Measurements from ENCODE around the gene FHL3.

FHL3 gene

GRCh38 chr1:38015978-38016725, 10.8 kb upstream of the FHL3 start:
- no peak overlapping the region for H3K4me3 ChIP-seq (ENCODE audit: low read length)

GRCh38 chr1:38014724-38015424, 9.6 kb upstream of the FHL3 start:
- DNase-seq (ENCODE audit: low read depth, low spot score) = no peak
- H3K4me3 ChIP-seq (ENCODE audit: low read length) = no peak overlapping the region

More at GRCh38 chr1:38015978-38016725, 10.8 kb upstream of the FHL3 start:
- no peak for DNase-seq (ENCODE audit: low read depth, low spot score)

GRCh38 chr1:38014171-38014570, 8.9 kb upstream of the FHL3 start:
- no peak overlapping the region for H3K4me3 ChIP-seq (ENCODE audit: low read length)
- no peak for DNase-seq (ENCODE audit: low read depth, low spot score)

GRCh38 chr1:38013227-38013622, 7.9 kb upstream of the FHL3 start:
- DNase-seq (ENCODE audit: low read depth, low spot score) = no peak
- peak overlapping the region; percentile 80 for H3K4me3 ChIP-seq (ENCODE audit: low read length)

GRCh38 chr1:38012363-38013226, 7.3 kb upstream of the FHL3 start, which contains the start of gene UTP11:
UTP11 (plus strand) TSS chr1:38012734; CDS start chr1:38012803, 69 bp downstream.
- peak; percentile 98 for DNase-seq (ENCODE audit: low read depth, low spot score)
- H3K4me3 ChIP-seq (ENCODE audit: low read length) = peak within 1 kb of the TSS; percentile 80

- DNase-seq (ENCODE audit: low read depth, low spot score) = no peak
- H3K4me3 ChIP-seq (ENCODE audit: low read length) = no peak overlapping the region
These were observed 4.5 kb upstream of the FHL3 start for GRCh38 chr1:38009841-38010180.

GRCh38 chr1:38009088-38009840, 4.0 kb upstream of the FHL3 start:
- no peak overlapping the region for H3K4me3 ChIP-seq (ENCODE audit: low read length)
- peak; percentile 76 for DNase-seq (ENCODE audit: low read depth, low spot score)

- peak overlapping the region; percentile 63 for H3K4me3 ChIP-seq (ENCODE audit: low read length)
- no peak for DNase-seq (ENCODE audit: low read depth, low spot score)
These were observed 904 bp upstream of the FHL3 start for GRCh38 chr1:38006008-38006828.

GRCh38 chr1:38004284-38005108, 818 bp downstream of the FHL3 start:
- no peak for DNase-seq (ENCODE audit: low read depth, low spot score)
- peak overlapping the region; percentile 63 for H3K4me3 ChIP-seq (ENCODE audit: low read length)

- H3K4me3 ChIP-seq (ENCODE audit: low read length) = no peak overlapping the region
- no peak for DNase-seq (ENCODE audit: low read depth, low spot score)
These were observed 1.8 kb downstream of the FHL3 start for GRCh38 chr1:38003261-38004250.

- H3K4me3 ChIP-seq (ENCODE audit: low read length) = no peak overlapping the region
- no peak for DNase-seq (ENCODE audit: low read depth, low spot score)
These were observed 4.5 kb downstream of the FHL3 start for GRCh38 chr1:38000529-38001455.

- DNase-seq (ENCODE audit: low read depth, low spot score) = no peak
- no peak overlapping the region for H3K4me3 ChIP-seq (ENCODE audit: low read length)
These were observed 5.1 kb downstream of the FHL3 start for GRCh38 chr1:38000233-38000528.

- DNase-seq (ENCODE audit: low read depth, low spot score) = no peak
- no peak overlapping the region for H3K4me3 ChIP-seq (ENCODE audit: low read length)
These were observed 5.7 kb downstream of the FHL3 start for GRCh38 chr1:37999430-38000232.

GRCh38 chr1:37998913-37999429, 6.3 kb downstream of the FHL3 start:
- no peak overlapping the region for H3K4me3 ChIP-seq (ENCODE audit: low read length)
- no peak for DNase-seq (ENCODE audit: low read depth, low spot score)

Data from Jurkat, Clone E6-1 (cell line).